ENCODE data around the gene PPP2R1A. TPM values are rescaled to one million over a fixed set of nuclear protein-coding genes. Genes with fewer than 3 reads are reported as not detected.

PPP2R1A gene
- total RNA-seq, 4 donors from 2014 or later: 179 to 315 (median 227) TPM

DNA sequence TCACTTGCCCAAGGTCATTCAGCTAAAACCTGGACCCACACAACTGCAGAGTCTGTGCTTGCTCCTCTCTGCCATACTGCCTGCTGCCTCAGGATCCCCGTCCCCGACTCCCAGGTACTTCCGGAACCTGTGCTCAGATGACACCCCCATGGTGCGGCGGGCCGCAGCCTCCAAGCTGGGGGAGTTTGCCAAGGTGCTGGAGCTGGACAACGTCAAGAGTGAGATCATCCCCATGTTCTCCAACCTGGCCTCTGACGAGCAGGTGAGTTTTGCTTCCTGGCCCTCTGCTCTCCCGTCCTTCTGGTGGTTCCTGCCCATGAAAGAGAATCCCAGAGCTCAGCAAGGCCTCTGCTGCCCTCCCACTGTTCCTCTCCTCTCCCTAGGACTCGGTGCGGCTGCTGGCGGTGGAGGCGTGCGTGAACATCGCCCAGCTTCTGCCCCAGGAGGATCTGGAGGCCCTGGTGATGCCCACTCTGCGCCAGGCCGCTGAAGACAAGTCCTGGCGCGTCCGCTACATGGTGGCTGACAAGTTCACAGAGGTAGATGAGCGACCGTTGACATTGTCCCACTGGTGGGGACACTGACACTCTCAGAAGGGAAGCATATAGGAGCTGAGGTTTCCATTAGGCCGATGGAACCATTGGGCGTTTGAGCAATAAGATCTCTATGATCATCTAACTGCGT, 22.9 kb downstream of the PPP2R1A start:
- Histone ChIP-seq H3K27me3 (no peaks in the 10 kb centered on the region), H3K4me1 (no peaks in the 10 kb centered on the region), H3K9me3 (no peaks in the 10 kb centered on the region), H3K36me3 (peaks cover 0 to 78% (median 37%) of the 10 kb centered on the region in 4 donors), H3K27ac (no peak overlapping the region), H3K4me3 (no peak overlapping the region)
- DNase-seq: no peak
- intact Hi-C loops (cut with DNase I; ENCODE audit: low total_unique reads): no loop called here
- WGBS, 2 donors (ENCODE audit: low coverage in 1 of 2): 96 to 97% methylated on average over 8 to 25 of the region's 25 CpGs
- no peak for TF ChIP-seq POLR2AphosphoS5 (IDR thresholded peaks at IDR 0.05)
- TF ChIP-seq EP300 (IDR thresholded peaks at IDR 0.05; ENCODE audit: low read depth): no peak
- no peak for TF ChIP-seq POLR2A (IDR thresholded peaks at IDR 0.05)
- TF ChIP-seq, protein P1, sequence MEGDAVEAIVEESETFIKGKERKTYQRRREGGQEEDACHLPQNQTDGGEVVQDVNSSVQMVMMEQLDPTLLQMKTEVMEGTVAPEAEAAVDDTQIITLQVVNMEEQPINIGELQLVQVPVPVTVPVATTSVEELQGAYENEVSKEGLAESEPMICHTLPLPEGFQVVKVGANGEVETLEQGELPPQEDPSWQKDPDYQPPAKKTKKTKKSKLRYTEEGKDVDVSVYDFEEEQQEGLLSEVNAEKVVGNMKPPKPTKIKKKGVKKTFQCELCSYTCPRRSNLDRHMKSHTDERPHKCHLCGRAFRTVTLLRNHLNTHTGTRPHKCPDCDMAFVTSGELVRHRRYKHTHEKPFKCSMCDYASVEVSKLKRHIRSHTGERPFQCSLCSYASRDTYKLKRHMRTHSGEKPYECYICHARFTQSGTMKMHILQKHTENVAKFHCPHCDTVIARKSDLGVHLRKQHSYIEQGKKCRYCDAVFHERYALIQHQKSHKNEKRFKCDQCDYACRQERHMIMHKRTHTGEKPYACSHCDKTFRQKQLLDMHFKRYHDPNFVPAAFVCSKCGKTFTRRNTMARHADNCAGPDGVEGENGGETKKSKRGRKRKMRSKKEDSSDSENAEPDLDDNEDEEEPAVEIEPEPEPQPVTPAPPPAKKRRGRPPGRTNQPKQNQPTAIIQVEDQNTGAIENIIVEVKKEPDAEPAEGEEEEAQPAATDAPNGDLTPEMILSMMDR (IDR thresholded peaks at IDR 0.05): no peak
- in situ Hi-C loops (cut with MboI; ENCODE audit: low pct_ligation_motif_present in 1 of 4, low pct_unique_long_range_greater_than_20kb in 1 of 4, low sequenced_read_pairs in 3 of 4): no loop called here

DNA sequence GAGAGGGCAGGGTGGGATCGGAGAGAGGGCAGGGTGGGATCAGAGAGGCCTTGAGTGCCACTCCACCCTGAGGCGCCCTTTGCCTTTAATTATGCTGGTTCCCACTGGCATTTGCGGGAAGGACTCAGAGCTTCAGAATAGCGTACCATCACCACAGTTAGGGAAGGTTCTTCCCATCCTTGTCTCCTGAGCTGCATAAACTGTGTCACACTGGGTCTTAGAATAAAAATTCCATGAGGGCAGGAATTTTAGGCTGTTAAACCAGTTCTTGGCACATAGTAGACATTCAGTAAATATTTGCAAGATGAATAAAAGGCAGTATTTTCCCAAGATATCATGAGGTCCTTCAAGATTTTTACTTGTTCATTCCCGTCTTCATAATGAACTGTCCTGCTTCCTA, 24.4 kb downstream of the PPP2R1A start:
- no peaks in the 10 kb centered on the region for H3K4me1 ChIP-seq
- in situ Hi-C loops (cut with MboI; ENCODE audit: low pct_ligation_motif_present in 1 of 4, low pct_unique_long_range_greater_than_20kb in 1 of 4, low sequenced_read_pairs in 3 of 4) (no loop called here), intact Hi-C loops (cut with DNase I; ENCODE audit: low total_unique reads) (no loop called here)
- no peak overlapping the region for H3K27ac ChIP-seq
- no peak for DNase-seq
- no peaks in the 10 kb centered on the region for H3K9me3 ChIP-seq
- no peak overlapping the region for H3K4me3 ChIP-seq
- no peaks in the 10 kb centered on the region for H3K27me3 ChIP-seq
- H3K36me3 ChIP-seq: peaks cover 0 to 86% (median 43%) of the 10 kb centered on the region in 4 donors
- WGBS, 2 donors (ENCODE audit: low coverage in 1 of 2): 94 to 100% methylated on average over 5 of the region's 5 CpGs
- TF ChIP-seq, protein P1 (IDR thresholded peaks at IDR 0.05): no peak
- TF ChIP-seq POLR2AphosphoS5 (IDR thresholded peaks at IDR 0.05) (no peak), POLR2A (IDR thresholded peaks at IDR 0.05) (no peak), EP300 (IDR thresholded peaks at IDR 0.05; ENCODE audit: low read depth) (no peak)

DNA sequence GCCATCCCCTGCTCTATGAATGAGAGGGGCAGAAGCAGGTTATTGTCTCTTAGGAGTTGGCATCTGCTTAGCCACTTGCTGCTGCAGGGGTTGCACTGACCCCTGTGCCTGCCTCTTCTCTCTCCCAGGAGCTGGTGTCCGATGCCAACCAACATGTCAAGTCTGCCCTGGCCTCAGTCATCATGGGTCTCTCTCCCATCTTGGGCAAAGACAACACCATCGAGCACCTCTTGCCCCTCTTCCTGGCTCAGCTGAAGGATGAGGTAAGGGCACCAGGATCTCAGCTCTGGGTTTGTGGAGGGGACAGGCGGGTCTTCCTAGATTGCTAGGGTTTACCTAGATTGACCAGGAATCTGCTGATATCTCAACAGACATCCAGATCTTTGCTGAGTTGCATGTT, 26.5 kb downstream of the PPP2R1A start:
- no peak for TF ChIP-seq EP300 (IDR thresholded peaks at IDR 0.05; ENCODE audit: low read depth)
- TF ChIP-seq POLR2A (IDR thresholded peaks at IDR 0.05): no peak
- TF ChIP-seq, protein P1 (IDR thresholded peaks at IDR 0.05): no peak
- TF ChIP-seq POLR2AphosphoS5 (IDR thresholded peaks at IDR 0.05): no peak
- Histone ChIP-seq H3K4me3 (no peak overlapping the region), H3K9me3 (no peaks in the 10 kb centered on the region), H3K4me1 (no peaks in the 10 kb centered on the region), H3K27ac (no peak overlapping the region), H3K36me3 (peaks cover 0 to 99% (median 50%) of the 10 kb centered on the region in 4 donors), H3K27me3 (no peaks in the 10 kb centered on the region)
- intact Hi-C loops (cut with DNase I; ENCODE audit: low total_unique reads): no loop called here
- no peak for DNase-seq
- in situ Hi-C loops (cut with MboI; ENCODE audit: low pct_ligation_motif_present in 1 of 4, low pct_unique_long_range_greater_than_20kb in 1 of 4, low sequenced_read_pairs in 3 of 4): no loop called here
- WGBS, 2 donors (ENCODE audit: low coverage in 1 of 2): 88 to 100% methylated on average over 2 to 3 of the region's 3 CpGs

DNA sequence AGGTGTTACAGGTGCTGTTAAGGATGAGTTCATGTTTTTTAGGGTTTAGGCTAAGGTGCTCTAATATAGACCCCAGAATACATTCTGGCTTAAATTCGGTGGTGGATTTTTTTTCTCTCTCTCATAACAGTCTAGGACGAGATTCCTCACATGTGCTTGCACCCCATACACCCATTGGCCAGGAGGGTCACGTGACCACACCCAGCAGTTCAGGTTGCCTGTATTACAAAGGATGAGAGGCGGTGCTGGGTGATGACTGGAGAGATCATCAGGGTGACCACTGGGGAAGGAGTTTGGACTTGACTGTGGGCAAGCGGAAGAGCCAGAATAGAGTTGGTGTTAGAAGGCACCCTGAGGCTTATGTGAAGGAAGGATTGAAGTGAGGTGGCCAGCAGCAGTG, 27.7 kb downstream of the PPP2R1A start:
- in situ Hi-C loops (cut with MboI; ENCODE audit: low pct_ligation_motif_present in 1 of 4, low pct_unique_long_range_greater_than_20kb in 1 of 4, low sequenced_read_pairs in 3 of 4): no loop called here
- intact Hi-C loops (cut with DNase I; ENCODE audit: low total_unique reads): no loop called here
- H3K27me3 ChIP-seq: no peaks in the 10 kb centered on the region
- no peak for DNase-seq
- no peak overlapping the region for H3K4me3 ChIP-seq
- 87% methylated on average over 5 of the region's 5 CpGs; no CpG with 5 or more reads in 1 of the 2 donors for WGBS, 2 donors (ENCODE audit: low coverage in 1 of 2)
- H3K27ac ChIP-seq: no peak overlapping the region
- no peaks in the 10 kb centered on the region for H3K4me1 ChIP-seq
- TF ChIP-seq POLR2AphosphoS5 (IDR thresholded peaks at IDR 0.05) (no peak), EP300 (IDR thresholded peaks at IDR 0.05; ENCODE audit: low read depth) (no peak), POLR2A (IDR thresholded peaks at IDR 0.05) (no peak)
- TF ChIP-seq, protein P1 (IDR thresholded peaks at IDR 0.05): no peak
- peaks cover 0 to 99% (median 51%) of the 10 kb centered on the region in 4 donors for H3K36me3 ChIP-seq
- no peaks in the 10 kb centered on the region for H3K9me3 ChIP-seq

All from transverse colon (tissue), 4 donors.